Transverse colon (tissue), 4 donors: ENCODE results near the gene CCND2.

Experiments
- CTCF ChIP-seq, 5 experiments: fragments of 200-600 bp in 3 of 5; fragments of 450-650 bp in 2 of 5; sonication (generic) in 3 of 5; IDR thresholded peaks; 1 replicate in 2 of 5; 2 replicates in 3 of 5; pipeline ENCODE4 v1.5.1; 2016 to 2017; ENCODE audit warnings: antibody characterized with exemption in 5 of 5, inconsistent platforms in 3 of 5, mild to moderate bottlenecking in 2 of 5, moderate library complexity in 1 of 5
- EP300 ChIP-seq: sonication (generic); formaldehyde crosslinking; IDR thresholded peaks from one replicate; pipeline ENCODE4 v1.6.1; 2017; ENCODE audit warnings: antibody characterized with exemption, low read depth
- POLR2A ChIP-seq: fragments of 450-650 bp; IDR thresholded peaks from one replicate; pipeline ENCODE4 v1.6.1; 2016; ENCODE audit warnings: antibody characterized with exemption, mild to moderate bottlenecking, moderate library complexity
- POLR2AphosphoS5 ChIP-seq, 3 donors: sonication (generic); formaldehyde crosslinking; IDR thresholded peaks; one replicate each; pipeline ENCODE4 v1.6.1; 2016; ENCODE audit warnings: antibody characterized with exemption in 3 of 3

GRCh38 chr12:4320853-4321701, 47.5 kb downstream of the CCND2 start, which contains the start of gene TIGAR:
- TF ChIP-seq CTCF (IDR thresholded peaks at IDR 0.05) (no peak), EP300 (no peak), POLR2AphosphoS5 (IDR thresholded peaks at IDR 0.05) (peak; percentile 96 to 98 (median 97)), POLR2A (peak; percentile 94)
